ENCODE data around the gene CNR2.
"Not testable (repeated sequence)": the region's sequence is repeated elsewhere in the genome, so short reads cannot be mapped to it uniquely, and the experiment has no call there.

CNR2 gene

GRCh38 chr1:23827717-23828116 lies 85.4 kb downstream of the CNR2 start:
- no peak for DNase-seq

- not testable (repeated sequence) for DNase-seq
Measured at GRCh38 chr1:23826590-23826989, 86.6 kb downstream of the CNR2 start.

GRCh38 chr1:23825762-23826522 lies 87.2 kb downstream of the CNR2 start:
- no peak for DNase-seq

- peak; percentile 85 for DNase-seq
Measured at GRCh38 chr1:23825076-23825761, 87.9 kb downstream of the CNR2 start, which contains the start of gene HMGCL. Gene HMGCL, minus strand, starts transcription at chr1:23825429. Its CDS starts 14 bp downstream, at chr1:23825415.

- no peak for DNase-seq
Measured at GRCh38 chr1:23824711-23825075, 88.5 kb downstream of the CNR2 start.

- DNase-seq: no peak
Measured at GRCh38 chr1:23823767-23824166, 89.4 kb downstream of the CNR2 start.
